ENCODE data around the gene TMTC1.
"Not testable (repeated sequence)": the region's sequence is repeated elsewhere in the genome, so short reads cannot be mapped to it uniquely, and the experiment has no call there.

Gene TMTC1

GRCh38 chr12:29564925-29565324, 218.8 kb downstream of the TMTC1 start:
- TF ChIP-seq CTCF (IDR thresholded peaks at IDR 0.05; ENCODE audit: low read depth, low read length, missing control alignments), result no peak
- DNase-seq (ENCODE audit: extremely low read depth, low read depth), result no peak
- no peak overlapping the region for H3K4me3 ChIP-seq (replicated peaks; ENCODE audit: low read depth, low read length)

- no peak for DNase-seq (ENCODE audit: extremely low read depth, low read depth)
- no peak for TF ChIP-seq CTCF (IDR thresholded peaks at IDR 0.05; ENCODE audit: low read depth, low read length, missing control alignments)
- no peak overlapping the region for H3K4me3 ChIP-seq (replicated peaks; ENCODE audit: low read depth, low read length)
These were observed 220.1 kb downstream of the TMTC1 start for GRCh38 chr12:29563636-29564035.

- no peak for TF ChIP-seq CTCF (IDR thresholded peaks at IDR 0.05; ENCODE audit: low read depth, low read length, missing control alignments)
- no peak overlapping the region for H3K4me3 ChIP-seq (replicated peaks; ENCODE audit: low read depth, low read length)
- DNase-seq (ENCODE audit: extremely low read depth, low read depth), result no peak
These were observed 220.7 kb downstream of the TMTC1 start for GRCh38 chr12:29563071-29563470.

GRCh38 chr12:29562110-29562804, 221.5 kb downstream of the TMTC1 start:
- DNase-seq (ENCODE audit: extremely low read depth, low read depth), result peak; percentile 31
- H3K4me3 ChIP-seq (replicated peaks; ENCODE audit: low read depth, low read length), result no peak overlapping the region
- no peak for TF ChIP-seq CTCF (IDR thresholded peaks at IDR 0.05; ENCODE audit: low read depth, low read length, missing control alignments)

GRCh38 chr12:29561664-29562071, 222.1 kb downstream of the TMTC1 start:
- TF ChIP-seq CTCF (IDR thresholded peaks at IDR 0.05; ENCODE audit: low read depth, low read length, missing control alignments), result no peak
- H3K4me3 ChIP-seq (replicated peaks; ENCODE audit: low read depth, low read length), result no peak overlapping the region
- DNase-seq (ENCODE audit: extremely low read depth, low read depth), result no peak

- no peak for DNase-seq (ENCODE audit: extremely low read depth, low read depth)
- H3K4me3 ChIP-seq (replicated peaks; ENCODE audit: low read depth, low read length), result no peak overlapping the region
- no peak for TF ChIP-seq CTCF (IDR thresholded peaks at IDR 0.05; ENCODE audit: low read depth, low read length, missing control alignments)
These were observed 224.5 kb downstream of the TMTC1 start for GRCh38 chr12:29559198-29559597.

- TF ChIP-seq CTCF (IDR thresholded peaks at IDR 0.05; ENCODE audit: low read depth, low read length, missing control alignments), result no peak
- H3K4me3 ChIP-seq (replicated peaks; ENCODE audit: low read depth, low read length), result no peak overlapping the region
- DNase-seq (ENCODE audit: extremely low read depth, low read depth), result no peak
These were observed 227.4 kb downstream of the TMTC1 start for GRCh38 chr12:29556363-29556762.

GRCh38 chr12:29555451-29555850, 228.3 kb downstream of the TMTC1 start:
- DNase-seq (ENCODE audit: extremely low read depth, low read depth); H3K4me3 ChIP-seq (replicated peaks; ENCODE audit: low read depth, low read length): not testable (repeated sequence)

All from HFF-Myc (cell line).